Non-pigmented ciliary epithelial cell (primary cell): ENCODE measurements around the gene ELN.
A peak's percentile ranks its signal among the peaks of the same experiment; 100 is the strongest.
"Not testable (repeated sequence)": the region's sequence is repeated elsewhere in the genome, so short reads cannot be mapped to it uniquely, and the experiment has no call there.

ENCODE experiments used
- DNase-seq: peaks from one replicate; pipeline ENCODE4 v3.0.0-alpha.2; 2010; ENCODE audit warnings: low read depth

Gene ELN

GRCh38 chr7:74000489-74001149, 27.4 kb upstream of the ELN start:
- no peak for DNase-seq

GRCh38 chr7:74001150-74001494, 26.9 kb upstream of the ELN start:
- no peak for DNase-seq

- peak; percentile 27 for DNase-seq
These were observed 25.4 kb upstream of the ELN start for GRCh38 chr7:74002474-74003017.

GRCh38 chr7:74003621-74004020, 24.4 kb upstream of the ELN start:
- DNase-seq, result no peak

GRCh38 chr7:74006032-74006431, 21.9 kb upstream of the ELN start:
- no peak for DNase-seq

- DNase-seq, result no peak
These were observed 21.3 kb upstream of the ELN start for GRCh38 chr7:74006451-74007241.

- no peak for DNase-seq
These were observed 20.8 kb upstream of the ELN start for GRCh38 chr7:74007242-74007567.

GRCh38 chr7:74008687-74009086, 19.3 kb upstream of the ELN start:
- no peak for DNase-seq

- no peak for DNase-seq
These were observed 18.3 kb upstream of the ELN start for GRCh38 chr7:74009719-74010118.

GRCh38 chr7:74010407-74010806, 17.6 kb upstream of the ELN start:
- no peak for DNase-seq

GRCh38 chr7:74011421-74011820, 16.6 kb upstream of the ELN start:
- not testable (repeated sequence) for DNase-seq

GRCh38 chr7:74012842-74013249, 15.1 kb upstream of the ELN start:
- no peak for DNase-seq

GRCh38 chr7:74013539-74014272, 14.3 kb upstream of the ELN start:
- no peak for DNase-seq

- no peak for DNase-seq
These were observed 13.0 kb upstream of the ELN start for GRCh38 chr7:74014931-74015330.

- no peak for DNase-seq
These were observed 12.3 kb upstream of the ELN start for GRCh38 chr7:74015670-74016069.

GRCh38 chr7:74017125-74017524, 10.8 kb upstream of the ELN start:
- no peak for DNase-seq

GRCh38 chr7:74018246-74018895, 9.6 kb upstream of the ELN start:
- DNase-seq, result no peak

- no peak for DNase-seq
These were observed 8.8 kb upstream of the ELN start for GRCh38 chr7:74019149-74019548.

- no peak for DNase-seq
These were observed 7.6 kb upstream of the ELN start for GRCh38 chr7:74020390-74020789.

- DNase-seq, result no peak
These were observed 6.2 kb upstream of the ELN start for GRCh38 chr7:74021546-74022320.

GRCh38 chr7:74022507-74022906, 5.5 kb upstream of the ELN start:
- no peak for DNase-seq

GRCh38 chr7:74023092-74023536, 4.9 kb upstream of the ELN start:
- no peak for DNase-seq
